Adrenal gland (tissue), 12 donors: ENCODE data around the gene METTL1. TPM values are rescaled to one million over a fixed set of nuclear protein-coding genes. Genes with fewer than 3 reads are reported as not detected.
"Not testable (repeated sequence)": the region's sequence is repeated elsewhere in the genome, so short reads cannot be mapped to it uniquely, and the experiment has no call there.

Experiments used
- DNase-seq, 7 donors: peaks; one replicate each; pipeline ENCODE4 v3.0.0-alpha.2; 2019 to 2020
- H3K27ac ChIP-seq, 5 donors: fragments of 200-600 bp; sonication (generic) in 4 of 5; 1 replicate in 3 of 5; 2 replicates in 2 of 5; pipeline versions ENCODE4 v1.5.1 to v1.8.0; 2016 to 2020; ENCODE audit warnings: mild to moderate bottlenecking in 1 of 5
- H3K27me3 ChIP-seq: fragments of 200-600 bp; 2 replicates; pipeline ENCODE4 v1.8.0; 2021
- H3K36me3 ChIP-seq, 2 donors: fragments of 200-600 bp; replicated peaks in 1 of 2; 1 replicate in 1 of 2; 2 replicates in 1 of 2; pipeline versions ENCODE4 v1.5.1 to v1.8.0; 2018 to 2022
- H3K4me1 ChIP-seq, 2 donors: fragments of 200-600 bp; replicated peaks in 1 of 2; 1 replicate in 1 of 2; 2 replicates in 1 of 2; pipeline versions ENCODE4 v1.5.1 to v1.8.0; 2018 to 2021
- H3K4me3 ChIP-seq, 4 donors: fragments of 200-600 bp; sonication (generic) in 3 of 4; one replicate each; pipeline ENCODE4 v1.5.1; 2016 to 2018
- H3K9me3 ChIP-seq, 3 donors: fragments of 200-600 bp; sonication (generic) in 1 of 3; replicated peaks in 1 of 3; 1 replicate in 2 of 3; 2 replicates in 1 of 3; pipeline versions ENCODE4 v1.5.1 to v1.8.0; 2016 to 2021
- POLR2A ChIP-seq, 2 donors: fragments of 450-650 bp; IDR thresholded peaks; one replicate each; pipeline ENCODE4 v1.6.1; 2017; ENCODE audit warnings: antibody characterized with exemption in 2 of 2, mild to moderate bottlenecking in 2 of 2, moderate library complexity in 1 of 2
- WGBS, 4 donors: extraction: QIAGEN DNeasy Blood & Tissue Kit in 2 of 4; methylation state at CpG; one replicate each; pipeline versions ENCODE4 v1.1.5 to v1.1.7; 2013 to 2017; 5-methylcytosine and 5-hydroxymethylcytosine counted together
- intact Hi-C, 2 donors: fragments of 100-400 bp; cut with DNase I; formaldehyde crosslinking; loops; one replicate each; pipeline versions ENCODE4 v1.14.1 to v1.15.0; 2022 to 2023
- polyA plus RNA-seq, 3 donors: library from polyadenylated mRNA; stranded (reverse); fragments of 200-250 nt in 2 of 3; fragments of 350-450 nt in 1 of 3; fragmentation: Illumina TruSeq in 1 of 3; extraction: RNeasy Lipid Tissue Mini Kit (QIAGEN cat#74804) in 1 of 3; gene quantifications; one replicate each; pipeline ENCODE4 v1.2.3, GENCODE V29; 2013 to 2014
- total RNA-seq, 9 donors: library from RNA; depleted of rRNA in 4 of 9; stranded (reverse); fragments of >200 nt in 4 of 9; fragments of 120-200 nt in 1 of 9; fragmentation: NEBNext Ultra II Directional in 1 of 9; extraction: Animal tissue kit (Norgen Biotek cat#: 25700) in 1 of 9; gene quantifications; one replicate each; pipeline versions ENCODE4 v1.1.0 to v1.2.4, GENCODE V29; 2013 to 2023
- TF ChIP-seq, protein P1 (sequence below), 6 experiments: fragments of 450-650 bp in 4 of 6; fragments of 200-600 bp in 2 of 6; sonication (generic) in 1 of 6; IDR thresholded peaks; 1 replicate in 5 of 6; 2 replicates in 1 of 6; pipeline versions ENCODE4 v1.5.1 to v1.8.0; 2016 to 2021; ENCODE audit warnings: antibody characterized with exemption in 6 of 6, mild to moderate bottlenecking in 2 of 6, moderate library complexity in 1 of 6
- donor health status: healthy with polysubstance abuse.
- donor health status: Bipolar disorder and iron deficiency.
- donor health status: DM: yes; HTN: yes; CAD: no.
- donor health status: DM: no; HTN: no; CAD: no.
- donor health status: DM: no; HTN: no; CAD: no.
- donor health status: DM: yes; HTN: yes; CAD: no.

The METTL1 gene
- total and polyA plus RNA-seq, 12 donors = 4.7 to 87.8 (median 28.0) TPM

DNA sequence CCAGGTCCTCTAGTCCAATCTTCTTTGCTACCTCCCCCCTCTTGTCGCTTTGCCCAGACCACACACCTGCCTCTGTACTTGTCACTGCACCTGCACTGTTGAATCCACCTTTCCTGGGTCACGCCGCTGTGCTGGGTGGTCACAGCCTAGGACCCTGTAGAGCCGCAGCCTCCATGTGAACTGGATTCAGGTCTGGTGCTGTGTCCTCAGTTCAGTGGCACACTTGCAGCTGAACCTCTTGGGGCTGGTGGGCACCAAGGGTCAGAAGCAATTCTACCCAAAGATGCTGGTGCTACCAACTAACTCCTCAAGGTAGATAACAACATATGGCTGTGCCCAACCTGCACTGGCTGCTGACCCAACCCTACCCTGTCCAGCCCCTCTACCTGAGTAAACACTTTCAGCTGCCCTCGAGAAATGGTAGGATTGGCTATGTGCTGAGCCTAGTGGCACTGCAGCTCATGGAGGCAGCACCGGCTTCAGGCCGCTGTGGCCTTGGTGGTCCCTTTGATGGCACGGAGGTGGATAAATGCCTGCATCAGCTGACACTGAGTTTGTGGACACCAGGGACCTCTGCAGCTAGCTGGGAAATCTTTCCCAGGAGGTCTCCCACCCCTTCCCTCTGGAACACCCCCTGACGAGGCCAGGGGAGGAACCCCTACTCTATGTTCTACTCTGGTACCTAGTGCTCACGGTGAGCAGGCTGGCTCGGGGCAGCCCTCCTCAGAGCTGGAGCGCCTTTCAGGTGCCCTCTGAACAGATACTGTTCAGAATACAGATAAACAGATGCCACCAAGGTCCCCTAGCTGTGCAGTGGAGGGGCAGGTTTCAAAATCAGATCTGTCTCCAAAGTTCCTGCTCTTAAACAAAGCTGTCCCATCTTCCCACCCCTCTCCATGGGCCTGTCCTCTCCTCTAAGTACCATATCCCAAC lies 47.6 kb downstream of the METTL1 start:
- peaks cover 0 to 25% of the 10 kb centered on the region in 2 donors for H3K36me3 ChIP-seq
- 67 to 88% (median 71%) methylated on average over 9 to 12 of the region's 12 CpGs for WGBS, 4 donors

DNA sequence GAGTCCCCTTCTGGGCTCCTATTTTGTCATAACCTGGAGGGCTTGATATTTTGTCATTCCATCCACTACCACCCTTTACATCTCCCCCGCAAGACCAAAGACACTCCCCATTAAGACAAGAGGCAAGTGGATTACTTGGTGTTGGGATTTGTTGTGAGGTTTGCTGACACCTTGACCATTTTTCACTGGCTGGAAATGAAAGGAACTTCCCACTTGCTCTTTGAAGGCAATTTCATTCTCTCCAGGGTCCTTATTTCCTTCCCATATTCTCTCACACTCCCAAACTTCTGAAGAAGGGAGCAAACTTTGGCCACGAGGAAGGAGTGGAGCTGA lies 48.3 kb downstream of the METTL1 start:
- DNase-seq = no peak

More for the DNA sequence above, 47.6 kb downstream of the METTL1 start:
- intact Hi-C loops = no loop called here
- Histone ChIP-seq H3K27me3 (no peaks in the 10 kb centered on the region), H3K27ac (no peak overlapping the region), H3K9me3 (no peaks in the 10 kb centered on the region), H3K4me1 (peaks cover 14 to 19% of the 10 kb centered on the region in 2 donors), H3K4me3 (no peak overlapping the region)
- peak in 2 of 7 donors; percentile 20 to 46 for DNase-seq
- no peak for TF ChIP-seq POLR2A (IDR thresholded peaks at IDR 0.05)
- TF ChIP-seq, protein P1, sequence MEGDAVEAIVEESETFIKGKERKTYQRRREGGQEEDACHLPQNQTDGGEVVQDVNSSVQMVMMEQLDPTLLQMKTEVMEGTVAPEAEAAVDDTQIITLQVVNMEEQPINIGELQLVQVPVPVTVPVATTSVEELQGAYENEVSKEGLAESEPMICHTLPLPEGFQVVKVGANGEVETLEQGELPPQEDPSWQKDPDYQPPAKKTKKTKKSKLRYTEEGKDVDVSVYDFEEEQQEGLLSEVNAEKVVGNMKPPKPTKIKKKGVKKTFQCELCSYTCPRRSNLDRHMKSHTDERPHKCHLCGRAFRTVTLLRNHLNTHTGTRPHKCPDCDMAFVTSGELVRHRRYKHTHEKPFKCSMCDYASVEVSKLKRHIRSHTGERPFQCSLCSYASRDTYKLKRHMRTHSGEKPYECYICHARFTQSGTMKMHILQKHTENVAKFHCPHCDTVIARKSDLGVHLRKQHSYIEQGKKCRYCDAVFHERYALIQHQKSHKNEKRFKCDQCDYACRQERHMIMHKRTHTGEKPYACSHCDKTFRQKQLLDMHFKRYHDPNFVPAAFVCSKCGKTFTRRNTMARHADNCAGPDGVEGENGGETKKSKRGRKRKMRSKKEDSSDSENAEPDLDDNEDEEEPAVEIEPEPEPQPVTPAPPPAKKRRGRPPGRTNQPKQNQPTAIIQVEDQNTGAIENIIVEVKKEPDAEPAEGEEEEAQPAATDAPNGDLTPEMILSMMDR (IDR thresholded peaks at IDR 0.05) = no peak

DNA sequence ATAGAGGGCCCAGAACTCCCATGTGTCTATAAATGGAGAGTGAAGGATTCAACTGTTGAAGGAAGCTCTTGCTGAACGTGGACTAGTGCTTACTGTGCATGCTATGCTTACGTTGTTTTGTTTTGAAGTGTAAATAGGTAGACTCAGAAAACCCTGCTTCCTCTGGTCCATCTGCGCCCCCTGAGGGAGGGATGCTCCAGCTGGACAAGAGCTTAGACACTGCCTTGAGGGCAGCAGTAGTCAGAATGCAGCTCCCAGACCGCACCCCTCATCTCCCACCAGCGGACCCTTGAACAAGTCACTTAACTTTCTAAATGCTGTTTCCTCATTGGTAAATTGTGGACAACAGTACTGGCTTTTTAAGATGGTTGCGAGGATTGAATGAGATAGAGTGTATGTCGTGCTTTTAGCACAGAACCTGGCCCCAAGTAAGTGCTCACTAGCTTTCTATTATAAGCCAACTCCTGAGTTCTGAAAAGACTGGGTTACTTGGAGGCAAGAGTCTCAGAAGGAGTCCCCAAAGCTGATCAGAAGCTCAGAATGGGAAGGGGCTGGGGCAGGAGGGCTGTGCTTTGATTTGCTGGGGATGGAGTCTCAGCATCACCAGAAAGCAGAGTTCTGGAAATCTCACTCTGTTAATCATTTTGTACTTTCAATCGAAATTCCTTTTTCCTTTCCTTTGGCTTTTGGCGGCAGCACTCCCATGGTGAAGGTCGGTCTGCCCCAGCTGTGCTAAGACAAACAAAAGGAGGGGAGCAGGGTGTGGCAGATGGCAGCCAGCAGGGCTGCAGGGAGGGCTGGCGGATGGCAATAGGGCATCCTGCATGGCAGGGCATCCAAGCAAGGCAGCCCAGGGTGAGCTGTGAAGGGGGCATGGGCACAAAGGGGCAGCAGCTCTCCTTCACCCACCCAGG lies 48.9 kb downstream of the METTL1 start:
- intact Hi-C loops = no loop called here

More for the DNA sequence above, 48.3 kb downstream of the METTL1 start:
- H3K27ac ChIP-seq = no peak overlapping the region
- no peaks in the 10 kb centered on the region for H3K9me3 ChIP-seq
- peaks cover 0 to 32% of the 10 kb centered on the region in 2 donors for H3K36me3 ChIP-seq
- TF ChIP-seq, protein P1 (IDR thresholded peaks at IDR 0.05) = no peak
- TF ChIP-seq POLR2A (IDR thresholded peaks at IDR 0.05) = no peak
- 66 to 81% (median 75%) methylated on average over 2 of the region's 2 CpGs for WGBS, 4 donors
- H3K4me3 ChIP-seq = no peak overlapping the region
- intact Hi-C loops = no loop called here
- no peaks in the 10 kb centered on the region for H3K27me3 ChIP-seq
- H3K4me1 ChIP-seq = peaks cover 14 to 19% of the 10 kb centered on the region in 2 donors

DNA sequence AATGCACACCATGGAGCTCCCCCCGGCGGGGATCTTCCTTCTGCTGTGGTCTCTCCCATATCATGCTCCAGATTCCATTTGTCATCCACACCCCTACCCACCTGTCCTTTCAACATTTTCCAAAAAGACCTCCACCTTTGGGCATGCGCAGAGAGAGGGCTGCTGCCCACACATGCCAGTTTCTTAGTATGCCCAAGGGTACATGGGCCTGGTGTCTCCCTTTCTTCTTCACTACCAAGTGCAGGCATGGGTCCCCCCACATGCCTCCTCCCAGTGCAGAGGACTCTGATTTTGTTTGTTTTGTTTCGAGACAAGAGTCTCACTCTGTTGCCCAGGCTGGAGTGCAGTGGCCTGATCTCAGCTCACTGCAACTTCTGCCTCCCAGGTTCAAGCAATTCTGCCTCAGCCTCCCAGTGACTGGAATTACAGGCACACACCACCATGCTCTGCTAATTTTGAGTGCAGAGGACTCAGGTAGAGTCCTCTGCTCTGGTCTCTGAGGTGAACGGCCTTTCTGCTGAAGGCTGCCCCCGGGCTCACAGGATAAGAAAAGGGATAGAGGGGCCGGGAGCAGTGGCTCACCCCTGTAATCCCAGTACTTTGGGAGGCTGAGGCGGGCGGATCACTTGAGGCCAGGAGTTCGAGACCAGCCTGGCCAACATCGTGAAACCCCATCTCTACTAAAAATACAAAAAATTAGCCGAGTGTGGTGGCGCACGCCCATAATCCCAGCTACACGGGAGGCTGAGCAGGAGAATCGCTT lies 49.9 kb downstream of the METTL1 start:
- H3K9me3 ChIP-seq, intact Hi-C loops, H3K27ac ChIP-seq, H3K27me3 ChIP-seq, H3K4me3 ChIP-seq: not testable (repeated sequence)
- WGBS, 4 donors = 93 to 95% (median 95%) methylated on average over 16 of the region's 16 CpGs
- Histone ChIP-seq H3K4me1 (peaks cover 5 to 13% of the 10 kb centered on the region in 2 donors), H3K36me3 (peaks cover 0 to 47% of the 10 kb centered on the region in 2 donors)
- DNase-seq = peak in 1 of 7 donors; percentile 45

More for the DNA sequence above, 48.9 kb downstream of the METTL1 start:
- H3K27ac ChIP-seq = no peak overlapping the region
- no peaks in the 10 kb centered on the region for H3K9me3 ChIP-seq
- peaks cover 14 to 19% of the 10 kb centered on the region in 2 donors for H3K4me1 ChIP-seq
- no peaks in the 10 kb centered on the region for H3K27me3 ChIP-seq
- DNase-seq = peak in 2 of 7 donors; percentile 18 to 39
- no peak for TF ChIP-seq POLR2A (IDR thresholded peaks at IDR 0.05)
- TF ChIP-seq, protein P1 (IDR thresholded peaks at IDR 0.05) = no peak
- H3K36me3 ChIP-seq = peaks cover 0 to 38% of the 10 kb centered on the region in 2 donors
- no peak overlapping the region for H3K4me3 ChIP-seq
- 58 to 60% (median 60%) methylated on average over 10 to 11 of the region's 11 CpGs for WGBS, 4 donors
